Measurements from ENCODE around the gene CYSLTR2. TPM values are rescaled to one million over a fixed set of nuclear protein-coding genes. Genes with fewer than 3 reads are reported as not detected.

Gene CYSLTR2
- total RNA-seq, 3 donors from 2014 or later = 0.14 to 1.4 (median 0.58) TPM

DNA sequence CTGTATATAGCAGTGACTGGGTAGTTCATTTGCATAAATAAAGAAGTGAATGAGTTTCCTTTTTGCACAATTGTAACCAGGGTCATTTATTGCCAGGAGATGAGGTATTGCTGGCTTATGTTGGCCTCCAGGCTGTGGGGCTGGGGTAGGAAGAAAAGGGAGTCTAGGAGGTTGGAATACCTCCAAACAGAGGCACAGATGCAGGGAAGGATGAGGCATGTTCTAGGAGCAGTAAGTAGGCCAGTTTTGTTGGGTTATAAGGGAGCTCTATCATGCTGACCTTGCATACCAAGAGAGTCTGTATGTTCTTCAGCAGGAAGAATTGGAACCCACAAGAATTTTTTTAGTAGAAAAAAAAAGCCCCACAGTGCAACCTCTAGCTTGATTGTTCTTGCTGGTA is 17.2 kb upstream of the CYSLTR2 start:
- Histone ChIP-seq H3K4me3 (no peak overlapping the region), H3K4me1 (ENCODE audit: low read depth) (peaks cover 3% of the 10 kb centered on the region), H3K36me3 (ENCODE audit: low read depth) (no peaks in the 10 kb centered on the region), H3K9me3 (peaks cover 10% of the 10 kb centered on the region)
- intact Hi-C loops (cut with DNase I, micrococcal nuclease) = no loop called here
- TF ChIP-seq, protein P1, sequence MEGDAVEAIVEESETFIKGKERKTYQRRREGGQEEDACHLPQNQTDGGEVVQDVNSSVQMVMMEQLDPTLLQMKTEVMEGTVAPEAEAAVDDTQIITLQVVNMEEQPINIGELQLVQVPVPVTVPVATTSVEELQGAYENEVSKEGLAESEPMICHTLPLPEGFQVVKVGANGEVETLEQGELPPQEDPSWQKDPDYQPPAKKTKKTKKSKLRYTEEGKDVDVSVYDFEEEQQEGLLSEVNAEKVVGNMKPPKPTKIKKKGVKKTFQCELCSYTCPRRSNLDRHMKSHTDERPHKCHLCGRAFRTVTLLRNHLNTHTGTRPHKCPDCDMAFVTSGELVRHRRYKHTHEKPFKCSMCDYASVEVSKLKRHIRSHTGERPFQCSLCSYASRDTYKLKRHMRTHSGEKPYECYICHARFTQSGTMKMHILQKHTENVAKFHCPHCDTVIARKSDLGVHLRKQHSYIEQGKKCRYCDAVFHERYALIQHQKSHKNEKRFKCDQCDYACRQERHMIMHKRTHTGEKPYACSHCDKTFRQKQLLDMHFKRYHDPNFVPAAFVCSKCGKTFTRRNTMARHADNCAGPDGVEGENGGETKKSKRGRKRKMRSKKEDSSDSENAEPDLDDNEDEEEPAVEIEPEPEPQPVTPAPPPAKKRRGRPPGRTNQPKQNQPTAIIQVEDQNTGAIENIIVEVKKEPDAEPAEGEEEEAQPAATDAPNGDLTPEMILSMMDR (IDR thresholded peaks at IDR 0.05) = no peak
- ATAC-seq = peak; percentile 84
- DNase-seq = no peak

DNA sequence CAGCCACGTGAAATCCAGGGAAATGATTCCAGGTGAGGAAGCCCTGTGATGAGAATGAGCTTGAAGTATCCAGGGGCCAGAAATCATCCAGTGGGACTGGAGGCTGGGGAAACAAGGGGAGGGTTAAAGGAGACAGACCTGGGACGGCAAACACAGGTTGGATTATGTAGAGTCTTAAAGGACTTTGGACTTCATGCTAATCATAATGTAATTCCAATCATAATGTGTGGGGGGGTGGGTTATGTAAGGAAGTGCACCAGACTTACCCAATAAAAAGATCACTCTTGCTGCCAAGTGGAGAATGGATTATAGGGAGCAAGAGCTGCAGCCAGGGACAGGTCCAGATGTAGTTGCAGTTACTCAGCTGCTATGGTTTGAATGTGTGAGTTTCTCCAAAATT is 16.1 kb upstream of the CYSLTR2 start:
- intact Hi-C loops (cut with DNase I, micrococcal nuclease) = no loop called here
- Histone ChIP-seq H3K9me3 (peaks cover 10% of the 10 kb centered on the region), H3K36me3 (ENCODE audit: low read depth) (no peaks in the 10 kb centered on the region), H3K4me3 (no peak overlapping the region), H3K4me1 (ENCODE audit: low read depth) (peaks cover 3% of the 10 kb centered on the region)
- DNase-seq (peak in 1 of 3 donors; percentile 59), ATAC-seq (peak; percentile 88)
- TF ChIP-seq, protein P1 (IDR thresholded peaks at IDR 0.05) = no peak

DNA sequence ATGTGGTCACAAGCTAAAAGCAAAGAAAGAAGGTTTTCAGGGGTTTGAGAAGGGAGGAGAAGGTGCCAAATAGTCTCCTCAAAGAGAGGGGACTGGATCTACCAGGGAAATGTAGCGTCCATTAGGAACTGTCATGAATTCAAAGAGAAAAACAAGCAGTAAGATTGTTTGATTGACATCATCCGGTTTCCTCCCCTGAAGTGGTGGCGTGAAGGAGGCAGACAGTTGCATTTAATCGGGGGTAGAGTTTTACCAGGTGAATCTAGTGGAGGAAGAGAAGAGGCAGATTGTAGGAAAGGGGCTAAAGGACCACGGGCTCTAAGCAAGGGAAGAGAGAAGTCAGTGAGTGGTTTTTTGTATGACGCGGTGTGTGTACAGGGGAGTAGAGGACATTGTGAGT is 13.0 kb upstream of the CYSLTR2 start:
- ATAC-seq (no peak), DNase-seq (no peak)
- H3K36me3 ChIP-seq (ENCODE audit: low read depth) = no peaks in the 10 kb centered on the region
- intact Hi-C loops (cut with DNase I, micrococcal nuclease) = no loop called here
- H3K4me3 ChIP-seq = no peak overlapping the region
- no peaks in the 10 kb centered on the region for H3K9me3 ChIP-seq
- peaks cover 3% of the 10 kb centered on the region for H3K4me1 ChIP-seq (ENCODE audit: low read depth)
- TF ChIP-seq, protein P1 (IDR thresholded peaks at IDR 0.05) = no peak

DNA sequence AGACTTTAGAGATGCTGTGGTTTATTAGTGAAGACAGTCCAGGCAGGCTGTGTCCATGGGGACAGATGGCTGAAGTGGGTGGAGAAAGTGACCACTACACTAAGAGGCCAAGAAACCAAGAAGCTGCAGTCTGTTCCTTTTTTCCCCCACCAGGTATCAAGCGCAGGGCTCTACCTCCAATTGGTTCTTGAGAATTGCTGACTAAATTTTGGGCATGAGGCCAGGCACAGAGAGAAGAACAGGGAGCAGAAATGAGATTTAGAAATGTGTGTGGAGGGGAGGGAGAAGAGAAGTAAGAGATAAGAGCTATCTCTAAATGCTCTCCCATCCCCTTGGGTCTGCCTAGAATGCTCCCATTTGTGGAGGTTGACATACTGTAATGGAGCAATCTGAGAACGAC is 12.3 kb upstream of the CYSLTR2 start:
- H3K4me1 ChIP-seq (ENCODE audit: low read depth) = peaks cover 3% of the 10 kb centered on the region
- no peak overlapping the region for H3K4me3 ChIP-seq
- ATAC-seq (no peak), DNase-seq (no peak)
- intact Hi-C loops (cut with DNase I, micrococcal nuclease) = no loop called here
- TF ChIP-seq, protein P1 (IDR thresholded peaks at IDR 0.05) = no peak
- H3K9me3 ChIP-seq = no peaks in the 10 kb centered on the region
- no peaks in the 10 kb centered on the region for H3K36me3 ChIP-seq (ENCODE audit: low read depth)

DNA sequence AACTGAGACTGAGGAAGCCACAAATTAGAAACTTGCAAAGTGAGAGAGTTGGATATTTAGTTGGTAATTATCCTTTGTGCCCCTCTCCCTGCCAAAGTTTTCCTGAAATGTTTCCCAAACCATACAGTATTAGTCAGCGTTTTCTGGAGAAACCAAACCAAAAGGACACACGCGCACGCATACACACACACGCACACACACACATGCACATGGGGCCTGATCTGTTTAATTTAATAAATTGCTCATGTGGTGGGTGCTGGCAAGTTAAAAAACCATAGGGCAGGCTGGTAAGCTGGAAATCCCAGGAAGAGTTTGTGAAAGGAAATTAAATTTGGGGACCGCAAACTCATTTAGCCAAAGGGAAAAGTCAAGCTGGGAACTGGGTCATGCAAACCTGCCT is 11.7 kb upstream of the CYSLTR2 start:
- ATAC-seq (no peak), DNase-seq (no peak)
- peaks cover 3% of the 10 kb centered on the region for H3K4me1 ChIP-seq (ENCODE audit: low read depth)
- no peaks in the 10 kb centered on the region for H3K9me3 ChIP-seq
- no peaks in the 10 kb centered on the region for H3K36me3 ChIP-seq (ENCODE audit: low read depth)
- no peak overlapping the region for H3K4me3 ChIP-seq
- TF ChIP-seq, protein P1 (IDR thresholded peaks at IDR 0.05) = no peak
- intact Hi-C loops (cut with DNase I, micrococcal nuclease) = no loop called here

DNA sequence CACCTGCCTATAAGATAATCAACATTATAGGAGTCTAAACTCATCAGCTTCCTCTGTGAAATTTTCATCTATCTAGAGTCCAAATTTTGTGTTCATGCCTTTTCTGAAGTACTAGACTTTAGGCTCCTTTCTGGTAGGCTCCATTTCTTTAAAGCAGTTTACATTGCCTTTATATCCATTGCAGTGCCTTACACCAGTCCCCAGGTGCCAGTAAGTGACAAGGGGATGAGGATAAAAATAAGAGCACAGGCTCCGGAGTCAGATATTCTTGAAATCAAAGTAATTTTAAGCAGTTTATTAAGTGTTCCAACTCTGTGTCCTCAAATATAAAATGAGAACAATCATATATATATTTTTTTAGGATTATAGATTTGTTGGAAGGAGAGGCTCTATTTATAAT is 10.6 kb upstream of the CYSLTR2 start:
- H3K4me3 ChIP-seq = no peak overlapping the region
- H3K36me3 ChIP-seq (ENCODE audit: low read depth) = no peaks in the 10 kb centered on the region
- H3K4me1 ChIP-seq (ENCODE audit: low read depth) = no peaks in the 10 kb centered on the region
- DNase-seq (no peak), ATAC-seq (no peak)
- intact Hi-C loops (cut with DNase I, micrococcal nuclease) = no loop called here
- no peaks in the 10 kb centered on the region for H3K9me3 ChIP-seq
- TF ChIP-seq, protein P1 (IDR thresholded peaks at IDR 0.05) = no peak

All from mucosa of descending colon (tissue), 3 donors.